Measurements from ENCODE around the gene BLNK. TPM values are rescaled to one million over a fixed set of nuclear protein-coding genes. Genes with fewer than 3 reads are reported as not detected.
"Not testable (repeated sequence)": the region's sequence is repeated elsewhere in the genome, so short reads cannot be mapped to it uniquely, and the experiment has no call there.

The BLNK gene
- polyA plus RNA-seq, 1 donor, result 27.4 TPM

GRCh38 chr10:96208271-96208670 is 63.1 kb downstream of the BLNK start:
- Histone ChIP-seq H3K27me3 (ENCODE audit: control insufficient read depth, insufficient read depth, low read length) (no peaks in the 10 kb centered on the region), H3K4me3 (ENCODE audit: low read length) (no peak overlapping the region), H3K36me3 (ENCODE audit: control insufficient read depth, insufficient read depth, low read length) (peaks cover 57% of the 10 kb centered on the region), H3K4me1 (ENCODE audit: control insufficient read depth, insufficient read depth, low read length) (no peaks in the 10 kb centered on the region), H3K27ac (ENCODE audit: low read length) (no peak overlapping the region), H3K9me3 (ENCODE audit: control insufficient read depth, low read depth, low read length) (no peaks in the 10 kb centered on the region)
- no CpG with 5 or more reads among the region's 2 CpGs for WGBS (ENCODE audit: insufficient coverage, low lambda C conversion rate)
- DNase-seq, result no peak

GRCh38 chr10:96205580-96205979 is 65.8 kb downstream of the BLNK start:
- H3K4me3 ChIP-seq (ENCODE audit: low read length), result no peak overlapping the region
- H3K36me3 ChIP-seq (ENCODE audit: control insufficient read depth, insufficient read depth, low read length), result peaks cover 52% of the 10 kb centered on the region
- H3K4me1 ChIP-seq (ENCODE audit: control insufficient read depth, insufficient read depth, low read length), result no peaks in the 10 kb centered on the region
- H3K27me3 ChIP-seq (ENCODE audit: control insufficient read depth, insufficient read depth, low read length), result no peaks in the 10 kb centered on the region
- WGBS (ENCODE audit: insufficient coverage, low lambda C conversion rate), result no CpG with 5 or more reads among the region's 1 CpG
- no peak overlapping the region for H3K27ac ChIP-seq (ENCODE audit: low read length)
- H3K9me3 ChIP-seq (ENCODE audit: control insufficient read depth, low read depth, low read length), result no peaks in the 10 kb centered on the region
- no peak for DNase-seq

GRCh38 chr10:96201525-96201924 is 69.8 kb downstream of the BLNK start:
- no peak overlapping the region for H3K4me3 ChIP-seq (ENCODE audit: low read length)
- no peak overlapping the region for H3K27ac ChIP-seq (ENCODE audit: low read length)
- peaks cover 41% of the 10 kb centered on the region for H3K36me3 ChIP-seq (ENCODE audit: control insufficient read depth, insufficient read depth, low read length)
- WGBS (ENCODE audit: insufficient coverage, low lambda C conversion rate), result no CpG with 5 or more reads among the region's 1 CpG
- DNase-seq, result no peak
- no peaks in the 10 kb centered on the region for H3K4me1 ChIP-seq (ENCODE audit: control insufficient read depth, insufficient read depth, low read length)
- no peaks in the 10 kb centered on the region for H3K9me3 ChIP-seq (ENCODE audit: control insufficient read depth, low read depth, low read length)
- H3K27me3 ChIP-seq (ENCODE audit: control insufficient read depth, insufficient read depth, low read length), result no peaks in the 10 kb centered on the region

GRCh38 chr10:96189505-96189904 is 81.9 kb downstream of the BLNK start:
- Histone ChIP-seq H3K9me3 (ENCODE audit: control insufficient read depth, low read depth, low read length) (peaks cover 12% of the 10 kb centered on the region), H3K36me3 (ENCODE audit: control insufficient read depth, insufficient read depth, low read length) (peaks cover 12% of the 10 kb centered on the region)
- not testable (repeated sequence) for H3K27me3 ChIP-seq (ENCODE audit: control insufficient read depth, insufficient read depth, low read length); H3K27ac ChIP-seq (ENCODE audit: low read length); DNase-seq; H3K4me1 ChIP-seq (ENCODE audit: control insufficient read depth, insufficient read depth, low read length); H3K4me3 ChIP-seq (ENCODE audit: low read length)
- WGBS (ENCODE audit: insufficient coverage, low lambda C conversion rate), result no CpG with 5 or more reads among the region's 1 CpG

GRCh38 chr10:96188916-96189315 is 82.5 kb downstream of the BLNK start:
- DNase-seq, result no peak
- no peaks in the 10 kb centered on the region for H3K27me3 ChIP-seq (ENCODE audit: control insufficient read depth, insufficient read depth, low read length)
- 100% methylated on average over 1 of the region's 1 CpG for WGBS (ENCODE audit: insufficient coverage, low lambda C conversion rate)
- no peak overlapping the region for H3K27ac ChIP-seq (ENCODE audit: low read length)
- H3K9me3 ChIP-seq (ENCODE audit: control insufficient read depth, low read depth, low read length), result peaks cover 12% of the 10 kb centered on the region
- no peak overlapping the region for H3K4me3 ChIP-seq (ENCODE audit: low read length)
- H3K36me3 ChIP-seq (ENCODE audit: control insufficient read depth, insufficient read depth, low read length), result peaks cover 12% of the 10 kb centered on the region
- no peaks in the 10 kb centered on the region for H3K4me1 ChIP-seq (ENCODE audit: control insufficient read depth, insufficient read depth, low read length)

- no peak overlapping the region for H3K27ac ChIP-seq (ENCODE audit: low read length)
- WGBS (ENCODE audit: insufficient coverage, low lambda C conversion rate), result 100% methylated on average over 1 of the region's 2 CpGs
- peaks cover 12% of the 10 kb centered on the region for H3K9me3 ChIP-seq (ENCODE audit: control insufficient read depth, low read depth, low read length)
- no peak for DNase-seq
- H3K27me3 ChIP-seq (ENCODE audit: control insufficient read depth, insufficient read depth, low read length), result no peaks in the 10 kb centered on the region
- peaks cover 12% of the 10 kb centered on the region for H3K36me3 ChIP-seq (ENCODE audit: control insufficient read depth, insufficient read depth, low read length)
- H3K4me1 ChIP-seq (ENCODE audit: control insufficient read depth, insufficient read depth, low read length), result no peaks in the 10 kb centered on the region
- H3K4me3 ChIP-seq (ENCODE audit: low read length), result no peak overlapping the region
These were observed 82.9 kb downstream of the BLNK start for GRCh38 chr10:96188421-96188820.

GRCh38 chr10:96176985-96177384 is 94.4 kb downstream of the BLNK start:
- Histone ChIP-seq H3K27me3 (ENCODE audit: control insufficient read depth, insufficient read depth, low read length) (no peaks in the 10 kb centered on the region), H3K4me3 (ENCODE audit: low read length) (no peak overlapping the region), H3K9me3 (ENCODE audit: control insufficient read depth, low read depth, low read length) (peaks cover 20% of the 10 kb centered on the region), H3K27ac (ENCODE audit: low read length) (no peak overlapping the region), H3K4me1 (ENCODE audit: control insufficient read depth, insufficient read depth, low read length) (no peaks in the 10 kb centered on the region), H3K36me3 (ENCODE audit: control insufficient read depth, insufficient read depth, low read length) (no peaks in the 10 kb centered on the region)
- no peak for DNase-seq
- 89% methylated on average over 1 of the region's 1 CpG for WGBS (ENCODE audit: insufficient coverage, low lambda C conversion rate)

- H3K9me3 ChIP-seq (ENCODE audit: control insufficient read depth, low read depth, low read length), result peaks cover 22% of the 10 kb centered on the region
- no peak for DNase-seq
- no peaks in the 10 kb centered on the region for H3K36me3 ChIP-seq (ENCODE audit: control insufficient read depth, insufficient read depth, low read length)
- no peaks in the 10 kb centered on the region for H3K27me3 ChIP-seq (ENCODE audit: control insufficient read depth, insufficient read depth, low read length)
- no peak overlapping the region for H3K27ac ChIP-seq (ENCODE audit: low read length)
- no CpG with 5 or more reads among the region's 1 CpG for WGBS (ENCODE audit: insufficient coverage, low lambda C conversion rate)
- no peak overlapping the region for H3K4me3 ChIP-seq (ENCODE audit: low read length)
- no peaks in the 10 kb centered on the region for H3K4me1 ChIP-seq (ENCODE audit: control insufficient read depth, insufficient read depth, low read length)
These were observed 98.7 kb downstream of the BLNK start for GRCh38 chr10:96172666-96173065.

- Histone ChIP-seq H3K27ac (ENCODE audit: low read length) (no peak overlapping the region), H3K36me3 (ENCODE audit: control insufficient read depth, insufficient read depth, low read length) (no peaks in the 10 kb centered on the region), H3K9me3 (ENCODE audit: control insufficient read depth, low read depth, low read length) (peaks cover 12% of the 10 kb centered on the region), H3K27me3 (ENCODE audit: control insufficient read depth, insufficient read depth, low read length) (no peaks in the 10 kb centered on the region), H3K4me1 (ENCODE audit: control insufficient read depth, insufficient read depth, low read length) (no peaks in the 10 kb centered on the region), H3K4me3 (ENCODE audit: low read length) (no peak overlapping the region)
- no peak for DNase-seq
These were observed 101.1 kb downstream of the BLNK start for GRCh38 chr10:96170230-96170629.

GRCh38 chr10:96168546-96168945 is 102.8 kb downstream of the BLNK start:
- Histone ChIP-seq H3K27me3 (ENCODE audit: control insufficient read depth, insufficient read depth, low read length) (no peaks in the 10 kb centered on the region), H3K4me3 (ENCODE audit: low read length) (no peak overlapping the region), H3K9me3 (ENCODE audit: control insufficient read depth, low read depth, low read length) (peaks cover 12% of the 10 kb centered on the region), H3K36me3 (ENCODE audit: control insufficient read depth, insufficient read depth, low read length) (no peaks in the 10 kb centered on the region), H3K4me1 (ENCODE audit: control insufficient read depth, insufficient read depth, low read length) (no peaks in the 10 kb centered on the region), H3K27ac (ENCODE audit: low read length) (no peak overlapping the region)
- no peak for DNase-seq
- WGBS (ENCODE audit: insufficient coverage, low lambda C conversion rate), result no CpG with 5 or more reads among the region's 1 CpG

GRCh38 chr10:96165726-96166125 is 105.6 kb downstream of the BLNK start:
- no peak for DNase-seq
- no CpG with 5 or more reads among the region's 6 CpGs for WGBS (ENCODE audit: insufficient coverage, low lambda C conversion rate)
- H3K4me3 ChIP-seq (ENCODE audit: low read length), result no peak overlapping the region
- H3K27me3 ChIP-seq (ENCODE audit: control insufficient read depth, insufficient read depth, low read length), result no peaks in the 10 kb centered on the region
- H3K9me3 ChIP-seq (ENCODE audit: control insufficient read depth, low read depth, low read length), result peaks cover 12% of the 10 kb centered on the region
- H3K27ac ChIP-seq (ENCODE audit: low read length), result no peak overlapping the region
- H3K4me1 ChIP-seq (ENCODE audit: control insufficient read depth, insufficient read depth, low read length), result no peaks in the 10 kb centered on the region
- H3K36me3 ChIP-seq (ENCODE audit: control insufficient read depth, insufficient read depth, low read length), result no peaks in the 10 kb centered on the region

All from large intestine (tissue), 3 donors.